HG02885 (cell line): Measurements from ENCODE around the gene STXBP6.

Source experiments
- ATAC-seq: cut with Tn5 transposase; IDR thresholded peaks from one replicate; pipeline ENCODE4 v1.9.1; 2021; ENCODE audit warnings: mild to moderate bottlenecking; ENCODE audit not compliant: unreplicated experiment, poor library complexity

The STXBP6 gene

GRCh38 chr14:24870949-24871701 lies 178.8 kb downstream of the STXBP6 start:
- no peak for ATAC-seq

- no peak for ATAC-seq
Measured at GRCh38 chr14:24868389-24868788, 181.6 kb downstream of the STXBP6 start.

GRCh38 chr14:24866067-24866639 lies 183.8 kb downstream of the STXBP6 start:
- ATAC-seq = no peak

- no peak for ATAC-seq
Measured at GRCh38 chr14:24863968-24864684, 185.8 kb downstream of the STXBP6 start.

GRCh38 chr14:24861083-24861630 lies 188.8 kb downstream of the STXBP6 start:
- ATAC-seq = no peak

GRCh38 chr14:24859559-24859958 lies 190.4 kb downstream of the STXBP6 start:
- no peak for ATAC-seq

- ATAC-seq = no peak
Measured at GRCh38 chr14:24858684-24859083, 191.3 kb downstream of the STXBP6 start.

GRCh38 chr14:24858052-24858451 lies 191.9 kb downstream of the STXBP6 start:
- ATAC-seq = no peak

GRCh38 chr14:24857277-24857676 lies 192.7 kb downstream of the STXBP6 start:
- no peak for ATAC-seq

GRCh38 chr14:24853446-24853845 lies 196.5 kb downstream of the STXBP6 start:
- ATAC-seq = no peak

- ATAC-seq = no peak
Measured at GRCh38 chr14:24852312-24853060, 197.5 kb downstream of the STXBP6 start.

GRCh38 chr14:24851837-24852236 lies 198.1 kb downstream of the STXBP6 start:
- ATAC-seq = no peak

- no peak for ATAC-seq
Measured at GRCh38 chr14:24851406-24851805, 198.5 kb downstream of the STXBP6 start.

GRCh38 chr14:24850072-24850471 lies 199.9 kb downstream of the STXBP6 start:
- no peak for ATAC-seq

- ATAC-seq = no peak
Measured at GRCh38 chr14:24849471-24849870, 200.5 kb downstream of the STXBP6 start.

- ATAC-seq = no peak
Measured at GRCh38 chr14:24848102-24848790, 201.7 kb downstream of the STXBP6 start.

GRCh38 chr14:24847568-24848095 lies 202.3 kb downstream of the STXBP6 start:
- no peak for ATAC-seq

GRCh38 chr14:24846261-24846660 lies 203.7 kb downstream of the STXBP6 start:
- no peak for ATAC-seq

- no peak for ATAC-seq
Measured at GRCh38 chr14:24845851-24846250, 204.1 kb downstream of the STXBP6 start.

- ATAC-seq = no peak
Measured at GRCh38 chr14:24844011-24844410, 205.9 kb downstream of the STXBP6 start.
